Common myeloid progenitor, CD34-positive (primary cell): ENCODE results near the gene MMP25.

Experiments
- CTCF ChIA-PET: fragments of 350-600 bp; sonication (Branson Sonifier 250); formaldehyde crosslinking; loops from one replicate; lab custom pipeline; 2021; ENCODE audit warnings: antibody characterized with exemption; lab: Charles Lee
- POLR2A ChIA-PET: fragments of 350-600 bp; sonication (Branson Sonifier 250); formaldehyde crosslinking; loops from one replicate; lab custom pipeline; 2021; ENCODE audit warnings: antibody characterized with exemption; lab: Charles Lee
- DNase-seq, 3 donors: peaks; one replicate each; pipeline versions ENCODE4 v3.0.0 to v3.0.0-alpha.2; 2013
- H3K27ac ChIP-seq, 2 experiments: 1 replicate in 1 of 2; 2 replicates in 1 of 2; pipeline ENCODE4 v1.7.0; 2013; ENCODE audit warnings: inconsistent platforms in 2 of 2, low read length in 2 of 2, mild to moderate bottlenecking in 2 of 2, low read depth in 1 of 2, moderate library complexity in 1 of 2; ENCODE audit not compliant: severe bottlenecking in 2 of 2, insufficient read depth in 1 of 2, poor library complexity in 1 of 2
- H3K27me3 ChIP-seq, 5 experiments: replicated peaks in 2 of 5; 1 replicate in 3 of 5; 2 replicates in 2 of 5; pipeline versions ENCODE4 v1.6.1 to v1.7.0; 2013; ENCODE audit warnings: low read length in 4 of 5, mild to moderate bottlenecking in 2 of 5, moderate library complexity in 2 of 5, inconsistent platforms in 1 of 5; ENCODE audit not compliant: insufficient read depth in 5 of 5, control insufficient read depth in 4 of 5
- H3K36me3 ChIP-seq, 4 experiments: 1 replicate in 2 of 4; 2 replicates in 2 of 4; pipeline versions ENCODE4 v1.6.1 to v1.7.0; 2013; ENCODE audit warnings: low read length in 3 of 4, control low read depth in 1 of 4, mild to moderate bottlenecking in 1 of 4; ENCODE audit not compliant: control insufficient read depth in 4 of 4, insufficient read depth in 4 of 4
- H3K4me1 ChIP-seq, 4 experiments: 1 replicate in 3 of 4; 2 replicates in 1 of 4; pipeline versions ENCODE4 v1.6.1 to v1.7.1; 2013; ENCODE audit warnings: low read length in 3 of 4, mild to moderate bottlenecking in 3 of 4, control low read depth in 1 of 4, inconsistent platforms in 1 of 4, moderate library complexity in 1 of 4; ENCODE audit not compliant: control insufficient read depth in 4 of 4, insufficient read depth in 4 of 4; ENCODE audit errors: control extremely low read depth in 1 of 4
- H3K4me3 ChIP-seq, 7 experiments: 1 replicate in 4 of 7; 2 replicates in 3 of 7; pipeline versions ENCODE4 v1.5.1 to v1.7.0; 2013; ENCODE audit warnings: mild to moderate bottlenecking in 7 of 7, low read length in 6 of 7, moderate library complexity in 6 of 7, inconsistent platforms in 2 of 7, low read depth in 2 of 7, control low read depth in 1 of 7; ENCODE audit not compliant: insufficient read depth in 4 of 7, control insufficient read depth in 1 of 7; ENCODE audit errors: extremely low read depth in 1 of 7
- H3K9me3 ChIP-seq, 5 experiments: 1 replicate in 4 of 5; 2 replicates in 1 of 5; pipeline versions ENCODE4 v1.6.1 to v1.7.1; 2013; ENCODE audit warnings: low read length in 4 of 5, mild to moderate bottlenecking in 2 of 5, inconsistent platforms in 1 of 5, low read depth in 1 of 5, moderate library complexity in 1 of 5; ENCODE audit not compliant: control insufficient read depth in 4 of 5, insufficient read depth in 2 of 5; ENCODE audit errors: control extremely low read depth in 1 of 5
- WGBS: methylation state at CpG from one replicate; pipeline ENCODE4 v1.1.5; 2013; ENCODE audit not compliant: insufficient coverage; 5-methylcytosine and 5-hydroxymethylcytosine counted together

Gene MMP25

GRCh38 chr16:3095869-3096268 is 49.5 kb downstream of the MMP25 start:
- POLR2A ChIA-PET = interaction anchor here (0.6 kb wide), 1 partner anchor 20 kb away, joined by 3 read pairs; no protein-coding TSS in a partner anchor
- 0% methylated on average over 1 of the region's 4 CpGs for WGBS
- peak; percentile 81 to 87 (median 86) for DNase-seq
- CTCF ChIA-PET = interaction anchor here (0.6 to 8.2 kb wide), 20 partner anchors 12 to 371 kb away, joined by 3 to 103 read pairs (median 4); no protein-coding TSS in a partner anchor
- no peaks in the 10 kb centered on the region for H3K36me3 ChIP-seq
- H3K27ac ChIP-seq = no peak overlapping the region
- peak overlapping the region in 1 of 7 experiments; percentile 28 for H3K4me3 ChIP-seq
- H3K9me3 ChIP-seq = no peaks in the 10 kb centered on the region
- peaks cover 10 to 30% (median 22%) of the 10 kb centered on the region in 4 experiments for H3K4me1 ChIP-seq
- H3K27me3 ChIP-seq = no peaks in the 10 kb centered on the region

- Histone ChIP-seq H3K27me3 (no peaks in the 10 kb centered on the region), H3K4me1 (peaks cover 10 to 32% (median 27%) of the 10 kb centered on the region in 4 experiments), H3K27ac (no peak overlapping the region), H3K4me3 (no peak overlapping the region), H3K36me3 (no peaks in the 10 kb centered on the region), H3K9me3 (no peaks in the 10 kb centered on the region)
- 97% methylated on average over 5 of the region's 6 CpGs for WGBS
- POLR2A ChIA-PET = no interaction called here
- CTCF ChIA-PET = interaction anchor here (0.6 to 8.2 kb wide), 15 partner anchors 11 to 75 kb away, joined by 3 to 103 read pairs (median 4); no protein-coding TSS in a partner anchor
- DNase-seq = no peak
Observed at GRCh38 chr16:3096362-3096761, 50.0 kb downstream of the MMP25 start.

GRCh38 chr16:3097266-3097665 is 50.9 kb downstream of the MMP25 start:
- Histone ChIP-seq H3K36me3 (no peaks in the 10 kb centered on the region), H3K4me1 (peaks cover 10 to 33% (median 32%) of the 10 kb centered on the region in 4 experiments), H3K27ac (no peak overlapping the region), H3K4me3 (no peak overlapping the region), H3K27me3 (no peaks in the 10 kb centered on the region), H3K9me3 (no peaks in the 10 kb centered on the region)
- ChIA-PET CTCF (interaction anchor here (0.6 to 8.2 kb wide), 7 partner anchors 10 to 498 kb away, joined by 3 to 103 read pairs (median 9); no protein-coding TSS in a partner anchor), POLR2A (no interaction called here)
- WGBS = 69% methylated on average over 6 of the region's 8 CpGs
- no peak for DNase-seq

GRCh38 chr16:3098459-3099394 is 52.4 kb downstream of the MMP25 start, which contains the start of gene ZSCAN10:
TSS of gene ZSCAN10 (minus strand) at chr16:3099294. CDS start at chr16:3092937, 6,357 bp downstream.
- H3K9me3 ChIP-seq = no peaks in the 10 kb centered on the region
- no peaks in the 10 kb centered on the region for H3K36me3 ChIP-seq
- POLR2A ChIA-PET = interaction anchor here (0.5 kb wide), 1 partner anchor 59 kb away, joined by 5 read pairs; no protein-coding TSS in a partner anchor
- CTCF ChIA-PET = interaction anchor here (1.2 to 8.2 kb wide), 8 partner anchors 8 to 68 kb away, joined by 3 to 103 read pairs (median 8); no protein-coding TSS in a partner anchor
- H3K4me1 ChIP-seq = peaks cover 10 to 41% (median 35%) of the 10 kb centered on the region in 4 experiments
- 80% methylated on average over 15 of the region's 21 CpGs for WGBS
- no peak for DNase-seq
- no peaks in the 10 kb centered on the region for H3K27me3 ChIP-seq
- peak within 1 kb of the TSS in 6 of 7 experiments; percentile 9 to 59 (median 41) for H3K4me3 ChIP-seq
- H3K27ac ChIP-seq = no peak within 1 kb of the TSS

GRCh38 chr16:3099395-3099731 is 53.0 kb downstream of the MMP25 start:
- H3K4me1 ChIP-seq = peaks cover 10 to 41% (median 35%) of the 10 kb centered on the region in 4 experiments
- DNase-seq = no peak

GRCh38 chr16:3099732-3100499 is 53.6 kb downstream of the MMP25 start:
- WGBS = 9% methylated on average over 29 of the region's 39 CpGs
- ChIA-PET CTCF (interaction anchor here (1.0 to 8.2 kb wide), 10 partner anchors 9 to 39 kb away, joined by 3 to 103 read pairs (median 5); no protein-coding TSS in a partner anchor), POLR2A (no interaction called here)
- DNase-seq = peak; percentile 90 to 93 (median 92)
- H3K9me3 ChIP-seq = no peaks in the 10 kb centered on the region
- peak overlapping the region in 6 of 7 experiments; percentile 9 to 59 (median 41) for H3K4me3 ChIP-seq
- H3K27me3 ChIP-seq = no peaks in the 10 kb centered on the region
- no peaks in the 10 kb centered on the region for H3K36me3 ChIP-seq
- peaks cover 10 to 41% (median 35%) of the 10 kb centered on the region in 4 experiments for H3K4me1 ChIP-seq
- H3K27ac ChIP-seq = no peak overlapping the region

More at GRCh38 chr16:3099395-3099731, 53.0 kb downstream of the MMP25 start:
- 96% methylated on average over 5 of the region's 5 CpGs for WGBS
- ChIA-PET POLR2A (no interaction called here), CTCF (interaction anchor here (1.3 to 8.2 kb wide), 5 partner anchors 9 to 38 kb away, joined by 3 to 103 read pairs (median 9); no protein-coding TSS in a partner anchor)
- Histone ChIP-seq H3K4me3 (peak overlapping the region in 1 of 7 experiments; percentile 59), H3K36me3 (no peaks in the 10 kb centered on the region), H3K9me3 (no peaks in the 10 kb centered on the region), H3K27me3 (no peaks in the 10 kb centered on the region), H3K27ac (no peak overlapping the region)
